Thoracic aorta (tissue), 2 donors: ENCODE results near the gene EEF2K. TPM values are rescaled to one million over a fixed set of nuclear protein-coding genes. Genes with fewer than 3 reads are reported as not detected.

Source experiments
- ATAC-seq: fragments of 150-250 bp; one replicate; pipeline ENCODE4 v1.8.0; 2017; ENCODE audit warnings: low read depth; ENCODE audit not compliant: insufficient number of reproducible peaks, low FRiP score
- DNase-seq: peaks from one replicate; pipeline ENCODE4 v3.0.0-alpha.2; 2020; ENCODE audit warnings: low spot score
- H3K27ac ChIP-seq, 2 donors: fragments of 200-600 bp; sonication (generic); 1 replicate in 1 of 2; 2 replicates in 1 of 2; pipeline ENCODE4 v1.5.1; 2016; ENCODE audit warnings: mild to moderate bottlenecking in 2 of 2, moderate library complexity in 2 of 2
- H3K27me3 ChIP-seq: fragments of 200-600 bp; sonication (generic); replicated peaks from 2 replicates; pipeline ENCODE4 v1.6.0; 2016; ENCODE audit warnings: mild to moderate bottlenecking; ENCODE audit not compliant: insufficient read depth
- H3K36me3 ChIP-seq: fragments of 200-600 bp; sonication (generic); one replicate; pipeline ENCODE4 v1.5.1; 2016
- H3K4me1 ChIP-seq, 2 donors: fragments of 200-600 bp; sonication (generic); 1 replicate in 1 of 2; 2 replicates in 1 of 2; pipeline versions ENCODE4 v1.5.1 to v1.6.0; 2016; ENCODE audit warnings: low read depth in 2 of 2, mild to moderate bottlenecking in 1 of 2; ENCODE audit not compliant: control insufficient read depth in 1 of 2
- H3K4me3 ChIP-seq: fragments of 200-600 bp; sonication (generic); 2 replicates; pipeline ENCODE4 v1.5.1; 2016; ENCODE audit warnings: mild to moderate bottlenecking
- H3K9me3 ChIP-seq: fragments of 200-600 bp; sonication (generic); 2 replicates; pipeline ENCODE4 v1.5.1; 2016
- CTCF ChIP-seq: fragments of 200-600 bp; sonication (generic); IDR thresholded peaks from one replicate; pipeline ENCODE4 v1.5.1; 2019; ENCODE audit warnings: antibody characterized with exemption
- total RNA-seq, 2 donors: library from RNA; depleted of rRNA; stranded (reverse); fragments of >200 nt; gene quantifications; one replicate each; pipeline versions ENCODE4 v1.1.0 to v1.2.3, GENCODE V29; 2016

EEF2K gene
- total RNA-seq, 2 donors from 2014 or later: 35.1 to 38.2 TPM

GRCh38 chr16:22337849-22338635, 132.0 kb downstream of the EEF2K start:
- ATAC-seq: no peak
- Histone ChIP-seq H3K4me3 (no peak overlapping the region), H3K4me1 (no peaks in the 10 kb centered on the region), H3K27ac (no peak overlapping the region), H3K36me3 (peaks cover 28% of the 10 kb centered on the region), H3K27me3 (no peaks in the 10 kb centered on the region), H3K9me3 (peaks cover 9% of the 10 kb centered on the region)
- no peak for TF ChIP-seq CTCF
- DNase-seq: no peak

Other genes starting within 250 kb of the EEF2K start
- not detected for gene PDZD9, start 205.2 kb upstream of the EEF2K start, total RNA-seq
- 10 to 100 TPM; 16.1 to 33.6 TPM for gene MOSMO, start 198.2 kb upstream of the EEF2K start, total RNA-seq
- 1 to 10 TPM in 1 of 2 donors, not detected in 1; 2.3 TPM for gene VWA3A, start 113.7 kb upstream of the EEF2K start, total RNA-seq
- not detected for gene SDR42E2, start 43.8 kb upstream of the EEF2K start, total RNA-seq
- 100 to 1,000 TPM in 1 of 2 donors, 10 to 100 TPM in 1; 62.9 to 112 TPM for gene POLR3E, start 91.1 kb downstream of the EEF2K start, total RNA-seq
- 10 to 100 TPM; 41.2 to 55.0 TPM for gene CDR2, start 168.3 kb downstream of the EEF2K start, total RNA-seq